Anterior cingulate cortex (tissue), 58 donors: ENCODE measurements around the gene CD59.
A peak's percentile ranks its signal among the peaks of the same experiment; 100 is the strongest.
"Not testable (repeated sequence)": the region's sequence is repeated elsewhere in the genome, so short reads cannot be mapped to it uniquely, and the experiment has no call there.

Experiments used
- DNase-seq, 58 donors: peaks; one replicate each; lab custom pipeline; 2025; lab: John Stamatoyannopoulos, UW

Gene CD59

DNA sequence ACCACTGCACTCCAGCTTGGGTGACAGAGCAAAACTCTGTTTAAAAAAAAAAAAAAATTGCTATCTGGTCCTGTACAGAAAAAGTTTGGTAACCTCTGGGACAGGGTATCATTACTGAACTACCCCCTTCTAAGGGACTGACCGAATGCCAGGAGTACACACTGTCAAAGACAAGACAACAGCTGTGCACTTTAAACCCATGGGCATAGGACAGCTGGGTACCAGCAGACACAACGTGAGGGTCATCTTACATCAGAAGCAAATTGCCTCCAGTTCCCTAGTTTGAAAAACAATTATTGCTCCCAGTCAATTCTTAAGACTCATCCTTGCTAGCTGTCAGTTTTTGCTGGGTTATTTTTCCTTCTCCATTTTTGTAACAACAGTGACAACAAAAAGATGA is 17.8 kb downstream of the CD59 start:
- no peak for DNase-seq

DNA sequence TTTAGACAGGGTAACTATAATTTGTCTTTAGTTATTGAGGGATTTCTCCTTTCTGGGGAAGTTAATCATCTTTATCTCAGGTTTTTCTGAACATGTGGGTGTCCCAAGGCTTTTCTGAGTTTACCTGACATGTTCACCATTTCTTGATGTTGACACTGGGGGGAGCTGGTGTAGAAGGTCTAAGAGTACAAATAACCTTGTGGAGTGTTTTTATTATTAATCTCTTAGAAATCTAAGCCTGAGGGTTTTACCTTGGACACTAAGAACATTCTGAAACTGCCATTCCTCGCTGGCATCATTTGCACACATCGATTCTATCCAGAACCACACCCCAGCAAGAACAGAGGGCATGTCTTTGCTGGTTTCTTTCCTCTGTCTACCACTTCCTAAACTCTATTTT is 20.0 kb downstream of the CD59 start:
- peak in 1 of 58 donors; percentile 7 for DNase-seq

DNA sequence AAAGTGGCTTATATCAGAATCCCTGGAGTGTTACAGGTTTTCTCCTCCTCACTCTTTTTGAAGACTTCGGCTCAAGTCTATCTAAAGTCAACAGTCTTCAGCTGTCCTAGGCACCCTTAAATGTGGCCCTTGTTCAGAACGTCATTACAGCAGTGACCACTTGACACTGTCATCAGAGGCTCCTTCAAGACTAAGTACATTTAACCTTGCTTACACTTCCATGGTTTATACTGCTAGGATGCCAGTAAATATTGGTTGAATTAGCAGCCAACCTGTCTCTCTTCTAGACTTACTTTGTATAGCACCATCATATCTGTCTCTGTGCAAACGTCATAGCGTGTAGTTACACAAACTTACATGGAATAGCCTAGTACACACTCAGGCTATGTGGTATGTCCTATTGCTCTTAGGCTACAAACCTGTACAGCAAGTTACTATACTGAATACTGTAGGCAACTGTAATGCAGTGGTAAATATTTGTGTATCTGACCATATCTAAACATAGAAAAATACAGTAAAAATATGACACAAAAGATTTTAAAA is 22.3 kb downstream of the CD59 start:
- DNase-seq: no peak

DNA sequence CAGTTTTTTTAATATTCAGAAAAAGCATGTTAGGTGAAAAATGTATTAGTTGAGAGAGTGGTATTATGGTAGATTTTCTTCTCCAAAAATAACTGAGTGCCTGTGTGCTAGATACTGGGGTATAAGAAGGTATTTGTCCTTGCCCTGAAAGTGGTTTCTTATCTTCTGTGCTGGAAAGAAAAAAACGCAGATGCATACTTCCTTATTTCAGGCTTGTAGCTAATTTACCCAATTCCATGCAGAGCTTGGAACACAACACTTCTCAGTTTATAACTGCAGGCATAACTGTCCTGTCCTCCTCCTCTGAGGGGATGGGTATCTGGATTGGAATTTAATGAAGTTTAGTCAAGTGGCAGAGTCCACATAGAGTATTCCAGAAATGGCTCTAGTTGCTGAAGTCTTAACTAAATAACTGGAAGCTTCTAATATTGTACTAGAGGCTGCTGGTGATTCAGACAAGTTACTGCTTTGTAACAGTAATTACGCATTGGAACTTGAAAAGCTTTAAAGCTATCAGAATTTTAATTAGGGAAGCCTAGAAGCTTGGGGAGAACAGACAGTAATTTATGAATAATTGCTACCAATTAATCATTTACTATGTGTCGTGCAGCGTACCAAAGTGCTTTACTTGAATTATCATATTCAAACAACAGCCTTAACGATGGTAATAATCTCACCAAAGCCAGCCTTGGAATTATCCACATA is 22.9 kb downstream of the CD59 start:
- DNase-seq: no peak

DNA sequence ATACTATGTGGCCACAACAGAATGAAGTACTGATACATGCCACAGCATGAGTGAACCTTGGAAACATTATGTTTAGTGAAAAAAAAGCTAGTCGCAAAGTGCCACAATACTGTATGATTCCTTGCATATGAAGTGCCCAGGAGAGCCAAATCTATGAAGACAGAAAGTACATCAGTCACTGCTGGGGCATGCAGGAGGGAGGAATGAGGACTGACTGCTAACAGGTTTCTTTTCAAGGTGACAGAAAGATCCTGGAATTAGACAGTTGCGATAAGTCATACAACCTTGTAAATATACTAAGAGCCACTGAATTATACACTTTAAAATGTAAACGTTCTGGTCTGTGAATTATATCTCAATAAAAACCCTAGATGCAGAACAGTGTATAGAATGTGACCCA is 23.8 kb downstream of the CD59 start:
- DNase-seq: no peak

DNA sequence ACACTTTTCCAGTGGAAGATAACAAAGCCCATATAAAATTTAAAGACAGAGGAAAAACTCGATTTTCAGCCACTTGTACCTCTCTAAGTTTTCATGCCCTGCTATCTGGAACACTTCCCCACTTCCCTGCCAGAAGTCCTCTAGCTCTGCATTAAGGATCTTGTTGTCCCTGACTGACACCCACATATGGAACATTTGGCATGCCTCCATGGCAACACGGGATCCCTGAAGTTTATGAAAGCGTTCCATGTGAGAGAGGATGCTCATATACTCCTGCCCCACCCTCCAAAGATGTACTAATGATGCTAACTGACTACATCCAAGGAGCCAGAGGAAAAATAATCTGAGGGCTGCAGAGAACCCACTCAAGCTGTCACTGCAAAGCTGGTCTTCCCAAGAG is 26.8 kb downstream of the CD59 start:
- no peak for DNase-seq

DNA sequence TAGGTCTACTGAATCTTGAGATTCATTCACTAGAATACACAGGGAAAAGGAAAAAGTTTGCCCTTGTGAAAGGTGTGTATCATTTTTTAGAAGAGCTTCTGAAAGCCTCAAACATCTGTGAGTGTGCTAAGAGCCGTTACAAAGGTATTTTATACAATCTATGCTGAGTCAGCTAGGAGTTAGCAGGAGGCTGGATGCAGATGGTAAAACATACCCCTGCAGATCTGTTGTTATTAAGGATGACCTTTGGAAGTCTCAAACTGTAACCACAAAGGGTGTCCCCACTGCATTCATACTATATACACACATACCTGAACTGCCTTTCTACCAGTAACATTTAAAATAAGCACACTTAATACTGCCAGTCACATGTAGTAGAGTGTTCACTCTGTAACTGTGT is 27.2 kb downstream of the CD59 start:
- no peak for DNase-seq

DNA sequence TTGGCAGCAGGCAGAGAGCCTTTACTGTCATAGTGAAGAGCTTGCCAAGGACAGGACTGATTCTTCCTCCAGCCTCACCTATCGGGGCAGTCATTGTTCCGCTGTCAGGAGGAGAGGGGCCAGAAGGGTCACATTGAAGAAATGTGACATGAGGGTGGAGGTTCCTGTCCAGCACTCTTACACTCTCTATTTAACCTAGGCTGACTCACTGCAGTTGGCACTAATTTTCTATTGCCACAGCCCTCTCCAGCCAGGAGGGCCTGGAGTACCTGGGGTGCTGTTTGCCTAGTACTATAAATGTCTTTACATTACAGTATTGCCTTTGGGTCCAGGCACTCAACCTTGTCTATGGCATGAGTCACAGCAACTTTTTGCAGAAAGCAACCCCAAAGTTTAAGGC is 28.4 kb downstream of the CD59 start:
- DNase-seq: not testable (repeated sequence)

DNA sequence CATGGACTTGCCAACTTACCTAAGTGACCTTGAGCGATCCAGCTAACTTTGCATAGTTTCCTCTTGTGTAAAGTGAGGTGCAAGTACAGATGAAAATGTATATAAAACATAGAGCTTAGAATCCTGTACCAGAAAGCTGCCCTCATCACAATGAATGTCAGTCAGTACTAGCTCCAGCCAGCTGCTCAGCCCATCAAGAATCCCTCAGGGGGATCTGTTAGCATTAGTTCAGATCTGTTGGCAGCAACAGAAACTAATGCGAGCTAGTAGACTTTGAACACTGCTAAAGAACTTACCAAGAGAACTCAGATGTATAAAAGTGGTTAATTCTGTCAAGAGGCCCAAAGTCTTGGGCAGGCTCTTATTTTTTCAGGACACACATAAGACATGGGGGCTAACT is 29.3 kb downstream of the CD59 start:
- DNase-seq: no peak

DNA sequence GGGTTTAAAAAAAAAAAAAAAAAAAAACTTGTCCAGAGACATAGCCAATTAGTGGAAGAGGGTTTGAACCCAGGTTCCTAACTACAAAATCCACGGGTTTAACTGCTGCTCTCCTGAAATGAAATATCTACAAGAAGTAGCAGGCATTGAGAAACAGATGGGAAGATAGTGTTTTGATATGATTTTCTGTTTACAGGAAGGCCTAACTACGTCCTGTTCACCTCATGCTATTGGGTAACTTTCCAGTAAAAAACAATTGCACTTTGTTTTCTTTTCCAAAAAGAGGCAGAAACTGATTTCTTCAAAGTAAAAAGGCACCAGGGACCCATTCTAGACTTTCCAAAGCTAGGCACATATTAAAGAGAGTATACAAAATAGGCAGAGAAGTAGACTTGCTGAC is 29.7 kb downstream of the CD59 start:
- no peak for DNase-seq

DNA sequence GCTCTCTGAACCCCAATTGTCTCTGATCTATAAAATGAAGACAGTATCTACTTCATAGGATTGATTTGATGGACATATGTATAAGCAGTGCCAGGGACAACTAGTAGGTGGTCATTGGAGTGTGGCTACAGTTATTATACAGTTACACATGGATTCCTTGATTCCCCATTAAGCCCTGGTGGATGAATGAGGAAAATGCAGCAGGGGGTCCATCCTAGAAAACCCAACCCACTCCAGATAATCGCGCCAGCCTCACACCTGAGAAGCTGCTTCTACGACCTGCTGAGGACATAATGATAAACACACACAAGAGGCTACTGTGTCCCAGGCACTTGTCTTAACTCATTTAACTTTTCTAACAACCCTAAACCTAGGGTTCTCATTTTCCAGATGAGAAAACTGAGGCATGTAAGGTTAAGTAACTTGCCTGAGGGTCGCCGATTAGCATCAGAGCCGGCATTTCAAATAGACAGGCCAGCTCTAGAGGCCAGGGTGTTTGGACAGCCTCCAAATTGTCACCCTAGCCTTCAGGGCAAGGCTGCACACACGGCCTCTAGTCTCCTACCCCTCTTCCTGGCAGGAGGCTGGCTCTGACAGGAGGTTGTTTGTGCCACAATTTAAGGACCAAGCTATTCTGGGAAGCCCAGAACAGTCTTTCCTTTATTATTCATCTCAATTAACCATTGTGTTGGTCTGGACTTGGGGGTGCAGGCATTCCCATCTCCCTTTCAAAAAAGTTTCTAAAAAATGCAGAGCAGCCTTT is 31.8 kb downstream of the CD59 start:
- peak in 13 of 58 donors; percentile 16 to 75 (median 25) for DNase-seq

DNA sequence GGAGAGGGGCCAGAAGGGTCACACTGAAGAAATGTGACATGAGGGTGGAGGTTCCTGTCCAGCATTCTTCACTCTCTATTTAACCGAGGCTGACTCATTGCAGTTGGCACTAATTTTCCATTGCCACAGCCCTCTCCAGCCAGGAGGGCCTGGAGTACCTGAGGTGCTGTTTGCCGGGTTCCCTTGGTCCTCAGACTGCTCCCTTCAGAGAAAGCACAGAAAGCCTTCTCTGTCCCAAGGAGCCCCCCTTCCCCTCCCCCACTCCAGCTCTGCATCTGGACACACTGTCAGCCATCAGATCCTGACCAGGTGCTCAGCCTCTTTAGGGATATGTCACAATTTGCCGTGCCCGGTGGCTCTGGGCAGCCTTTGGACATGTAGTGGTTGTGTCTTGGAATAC is 32.4 kb downstream of the CD59 start:
- DNase-seq: no peak

DNA sequence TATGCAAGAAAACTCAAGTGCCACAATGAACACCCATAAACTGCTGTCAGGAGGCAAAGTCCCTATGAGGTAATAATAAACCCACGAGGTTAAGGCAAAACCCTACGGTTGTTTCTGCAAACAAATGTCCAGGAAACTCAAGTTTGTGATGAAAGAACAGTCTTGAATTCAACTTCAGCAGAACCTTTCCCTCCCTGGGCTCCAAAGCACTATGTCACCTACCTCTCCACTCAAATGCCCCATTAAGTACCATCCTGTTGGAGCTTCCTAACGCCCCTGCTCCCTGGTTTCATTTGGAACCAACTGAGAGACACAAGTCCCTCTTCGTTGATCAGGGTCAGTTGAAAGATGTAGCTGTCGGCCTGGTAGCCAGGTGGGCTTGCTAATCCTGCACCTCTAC is 33.0 kb downstream of the CD59 start:
- no peak for DNase-seq

DNA sequence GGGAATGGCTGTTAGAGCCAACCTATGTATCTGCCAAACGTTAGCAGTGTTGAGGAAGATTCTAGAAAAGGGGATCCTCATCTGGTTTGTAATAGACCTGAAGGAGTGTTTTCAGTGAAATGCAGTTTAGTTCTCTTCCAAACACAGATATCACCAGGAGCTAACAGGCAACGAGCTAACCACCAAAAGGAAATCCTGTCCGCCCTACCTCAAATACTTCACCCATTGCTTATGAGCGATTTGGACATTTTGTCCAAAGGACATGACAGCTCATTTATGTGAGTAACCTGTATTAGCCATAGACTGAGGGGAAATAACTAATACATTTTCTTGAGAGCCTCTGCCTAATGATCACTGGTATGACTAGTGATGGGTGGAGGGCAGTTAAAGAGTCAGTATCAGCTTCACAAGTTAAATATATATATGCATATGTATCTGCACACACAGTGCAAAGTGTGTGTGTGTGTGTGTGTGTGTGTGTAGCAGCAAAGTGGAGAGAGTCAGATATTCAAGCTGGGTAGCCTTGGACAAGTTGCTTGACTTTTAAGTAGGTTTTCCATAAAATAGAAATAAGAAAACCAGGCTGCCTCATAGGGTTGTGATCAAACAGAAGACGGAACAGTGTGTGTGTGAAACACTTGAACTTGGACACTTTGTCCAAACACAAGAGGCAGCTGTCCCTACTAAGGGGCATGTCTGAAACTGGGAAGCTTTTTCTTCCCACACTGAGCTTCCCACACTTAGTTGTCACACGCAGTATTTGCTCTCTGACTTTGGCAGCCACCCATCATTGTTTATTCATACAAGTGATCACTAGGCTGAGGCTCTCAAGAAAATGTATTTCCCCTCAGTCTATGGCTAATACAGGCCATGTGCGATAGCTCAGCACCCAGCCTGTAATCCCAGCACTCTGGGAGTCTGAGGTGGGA is 34.7 kb downstream of the CD59 start:
- DNase-seq: peak in 21 of 58 donors; percentile 17 to 83 (median 40)

DNA sequence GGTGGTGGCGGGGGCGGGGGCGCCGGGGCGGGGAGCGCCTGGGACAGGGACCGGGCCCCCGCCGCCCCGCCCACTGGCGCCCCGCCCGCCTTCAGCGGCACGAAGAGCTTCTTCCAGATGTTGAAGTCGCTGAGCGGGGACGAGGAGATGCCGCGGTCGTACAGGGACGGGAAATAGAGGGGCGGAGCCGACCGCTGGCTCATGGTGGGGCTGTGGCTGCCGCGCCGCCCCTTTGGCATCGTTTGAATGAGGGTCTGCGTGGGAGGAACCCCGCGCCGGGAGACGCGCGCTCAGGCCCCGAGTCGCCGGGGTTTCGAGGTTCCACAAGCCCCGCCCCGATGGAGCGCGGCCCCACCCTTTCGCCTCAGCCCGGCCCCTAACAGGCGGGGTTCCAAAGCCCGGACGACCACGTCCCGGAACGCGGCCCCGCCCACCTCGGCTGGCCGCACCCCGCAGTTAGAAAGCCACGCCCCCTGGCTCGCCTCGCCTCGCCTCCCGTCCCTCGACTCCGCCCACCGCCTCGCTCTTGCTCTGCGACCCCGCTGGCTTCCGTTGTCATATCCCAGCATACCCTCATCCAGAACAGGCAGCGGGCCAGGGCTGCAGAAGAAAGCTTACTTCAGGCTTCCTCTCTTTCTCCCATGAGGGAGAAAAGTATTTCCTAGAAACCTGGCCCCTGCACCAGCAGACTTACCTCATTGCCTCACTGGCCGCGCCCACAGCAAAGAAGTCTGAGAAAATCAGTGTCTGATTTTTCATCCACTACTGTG is 35.5 kb downstream of the CD59 start, which contains the start of gene C11orf91:
C11orf91 (minus strand) TSS at position 325 of the 770 bp plus-strand sequence; CDS start at position 239, 86 bp downstream.
- peak; percentile 66 to 96 (median 89) for DNase-seq

DNA sequence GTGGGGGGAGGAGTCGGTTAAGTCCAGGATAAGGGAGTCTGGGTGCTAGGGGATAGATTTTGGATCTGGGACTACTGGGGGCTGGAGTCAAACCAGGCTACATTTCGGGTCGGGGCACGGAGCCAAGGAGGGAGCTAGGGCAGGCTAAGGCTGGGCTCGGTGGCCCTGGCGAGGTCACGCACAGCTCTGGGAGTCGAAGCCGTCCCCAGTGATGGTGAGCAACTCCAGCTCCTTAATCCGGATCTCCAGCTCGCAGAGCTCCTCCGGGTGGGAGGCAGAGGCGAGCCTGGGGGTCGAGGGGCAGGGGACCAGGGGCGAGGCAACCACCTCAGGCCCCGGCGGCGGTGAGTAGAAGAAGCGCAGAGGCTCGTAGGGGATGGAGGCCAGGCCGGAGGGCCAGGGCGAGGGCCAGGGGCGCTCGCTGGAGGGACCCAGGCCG is 36.1 kb downstream of the CD59 start:
- DNase-seq: peak in 1 of 58 donors; percentile 10

DNA sequence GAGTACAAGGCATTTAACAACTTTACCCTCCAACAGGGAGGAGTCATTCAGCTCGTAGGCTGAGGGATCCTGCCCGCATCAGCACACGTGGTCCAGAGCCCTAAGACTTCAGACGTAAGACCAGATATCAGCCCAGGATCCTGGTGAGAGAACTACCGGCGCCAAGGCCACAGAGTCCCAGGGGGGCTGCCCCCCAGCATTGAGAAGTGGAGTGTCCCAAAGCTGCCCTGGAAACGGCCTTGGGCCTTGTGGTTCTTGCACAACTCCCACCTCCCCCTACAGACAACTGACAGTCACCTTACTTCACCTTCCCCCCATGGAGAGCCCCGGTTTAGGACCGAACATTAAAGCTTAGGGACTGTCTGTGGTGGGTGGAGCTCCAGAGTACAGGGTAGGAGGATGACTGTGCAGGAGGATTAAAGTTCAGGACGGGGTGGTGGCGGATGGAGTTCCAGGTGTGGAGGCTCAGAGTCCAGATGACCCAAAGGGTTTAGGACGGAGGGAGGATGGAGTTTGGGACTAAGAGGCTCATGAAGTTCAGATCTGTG is 36.6 kb downstream of the CD59 start:
- no peak for DNase-seq

DNA sequence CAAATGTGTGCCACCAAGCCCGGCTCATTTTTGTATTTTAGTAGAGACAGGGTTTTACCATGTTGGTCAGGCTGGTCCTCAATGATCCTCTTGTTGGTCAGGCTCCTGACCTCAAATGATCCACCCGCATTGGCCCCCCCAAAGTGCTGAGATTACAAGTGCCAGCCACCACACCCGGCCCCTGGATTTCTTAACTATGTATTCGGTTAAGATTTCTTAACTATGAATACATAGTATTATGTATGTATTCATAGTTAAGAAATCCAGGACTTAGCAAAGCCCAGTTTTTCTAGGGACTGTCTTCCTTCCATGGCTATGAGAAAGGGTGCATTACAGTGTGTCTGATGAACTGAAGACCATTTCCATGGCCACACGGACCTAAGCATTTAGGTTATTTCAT is 37.3 kb downstream of the CD59 start:
- DNase-seq: no peak

DNA sequence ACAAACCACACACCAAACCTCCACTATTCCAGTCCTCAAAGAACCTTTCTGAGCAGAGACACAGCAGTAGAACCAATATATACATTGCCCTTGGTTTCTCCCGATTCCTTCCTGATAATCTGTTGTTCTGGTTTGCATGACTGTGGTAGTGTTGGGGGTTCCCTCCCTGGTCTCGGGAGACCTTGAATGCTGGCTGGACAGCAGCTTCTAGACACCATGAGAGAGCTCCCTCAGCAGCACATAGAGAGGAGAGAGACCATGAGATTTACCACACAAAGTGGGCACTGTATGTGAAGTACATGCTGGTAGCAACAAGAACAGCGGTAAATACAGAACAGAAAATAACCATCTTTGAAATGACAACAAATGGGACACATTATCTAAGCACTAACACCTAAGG is 38.2 kb downstream of the CD59 start:
- DNase-seq: no peak
